NCI-H774 (cell line): ENCODE measurements around the gene GRIN3A.
"Not testable (repeated sequence)": the region's sequence is repeated elsewhere in the genome, so short reads cannot be mapped to it uniquely, and the experiment has no call there.

ENCODE experiments used
- DNase-seq: peaks from one replicate; lab custom pipeline; 2025; lab: John Stamatoyannopoulos, UW

The GRIN3A gene

DNA sequence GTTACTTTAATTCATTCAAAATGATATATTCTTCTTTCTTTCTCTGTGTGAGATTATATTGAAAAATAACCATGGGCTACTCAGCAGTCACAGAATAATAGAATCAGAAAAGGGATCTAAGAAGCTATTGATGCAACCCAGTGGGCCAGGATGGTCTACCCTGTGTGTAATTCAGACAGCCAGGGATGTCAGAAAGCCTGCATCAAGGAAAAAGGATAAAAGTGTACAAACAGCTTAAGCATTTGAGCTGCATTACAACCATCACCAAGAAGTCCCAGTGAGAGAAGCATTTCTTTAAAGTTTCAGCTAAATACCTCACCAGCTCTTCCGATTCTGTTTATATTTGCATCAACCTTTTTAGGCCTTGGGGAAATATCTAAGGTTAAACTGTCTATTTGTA lies 105.8 kb downstream of the GRIN3A start:
- no peak for DNase-seq

DNA sequence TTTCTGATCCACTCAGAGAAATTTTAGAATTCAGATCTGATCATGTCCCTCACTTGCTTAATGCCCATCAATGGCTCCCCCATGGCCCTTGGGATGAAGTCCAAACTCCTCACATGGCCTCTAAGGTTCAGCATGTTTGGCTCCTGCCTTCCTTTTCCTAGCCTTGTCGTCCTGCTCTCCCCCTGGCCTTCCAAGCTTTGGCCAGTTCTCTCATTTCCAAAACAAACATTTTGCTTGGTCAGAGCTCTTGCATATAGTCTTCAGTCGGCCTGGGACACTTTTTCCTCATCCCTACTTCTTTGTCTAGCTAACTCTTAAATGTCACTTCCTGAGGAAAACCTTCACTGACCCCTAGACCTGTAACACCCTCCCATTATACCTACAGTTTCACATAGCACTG lies 106.6 kb downstream of the GRIN3A start:
- DNase-seq = no peak

DNA sequence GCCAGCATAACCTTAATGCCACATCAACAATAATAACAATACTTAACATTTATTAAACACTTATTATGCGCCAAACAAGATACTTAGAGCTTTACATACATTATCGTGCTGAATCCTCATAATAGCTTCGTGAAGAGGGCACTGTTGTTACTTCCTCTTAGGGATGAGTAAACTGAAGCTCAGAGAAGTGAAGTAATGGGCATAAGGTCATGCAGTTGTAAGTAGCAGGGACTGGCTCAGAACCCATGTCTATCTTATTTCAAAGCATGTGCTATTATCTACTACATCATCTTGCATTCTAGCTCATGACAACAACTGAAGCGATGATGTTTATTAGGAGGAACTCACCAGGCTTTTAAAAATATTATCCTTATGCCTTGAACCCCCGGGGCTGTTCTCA lies 108.8 kb downstream of the GRIN3A start:
- DNase-seq = no peak

- no peak for DNase-seq
Measured at GRCh38 chr9:101628173-101628572, 110.3 kb downstream of the GRIN3A start.

- DNase-seq = no peak
Measured at GRCh38 chr9:101626295-101626694, 112.2 kb downstream of the GRIN3A start.

- DNase-seq = no peak
Measured at GRCh38 chr9:101625876-101626275, 112.6 kb downstream of the GRIN3A start.

DNA sequence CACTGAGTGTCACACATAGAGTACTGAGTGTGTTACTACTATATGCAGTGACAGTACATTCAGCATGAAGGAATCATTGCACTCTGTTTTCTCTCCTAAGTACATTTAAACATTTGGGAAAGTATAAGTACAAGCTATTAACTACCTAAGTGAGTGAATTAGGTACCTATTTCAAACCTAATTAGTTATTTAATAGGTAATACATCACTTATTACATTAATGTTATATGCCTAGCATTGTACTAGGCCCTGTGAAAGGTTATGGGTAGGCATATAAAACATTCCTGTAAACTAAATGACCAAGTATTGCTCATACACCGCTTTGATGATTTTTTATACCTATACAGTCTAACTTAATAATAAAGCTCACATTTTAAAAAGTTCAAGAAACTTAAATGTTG lies 118.0 kb downstream of the GRIN3A start:
- no peak for DNase-seq

GRCh38 chr9:101618698-101619097 lies 119.7 kb downstream of the GRIN3A start:
- DNase-seq = no peak

DNA sequence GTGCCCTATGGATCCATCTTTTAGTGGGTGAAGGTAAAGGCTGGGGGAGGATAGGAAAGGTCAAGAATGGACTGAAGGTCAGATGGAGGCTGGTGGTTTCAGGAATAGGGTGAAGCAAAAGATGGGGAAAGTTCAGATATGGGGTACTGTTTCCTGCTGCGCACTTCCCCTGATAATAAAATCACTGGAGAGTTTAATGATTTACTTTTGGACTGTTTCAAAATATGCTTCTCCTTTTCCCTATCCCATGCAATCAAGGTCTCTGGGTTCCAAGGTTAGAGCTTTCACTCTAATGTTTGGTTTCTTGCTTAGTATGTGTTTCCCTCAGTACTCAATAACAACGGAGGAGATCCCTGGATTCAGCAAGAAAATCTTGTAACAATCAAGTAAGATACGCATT lies 132.9 kb downstream of the GRIN3A start:
- DNase-seq = no peak

DNA sequence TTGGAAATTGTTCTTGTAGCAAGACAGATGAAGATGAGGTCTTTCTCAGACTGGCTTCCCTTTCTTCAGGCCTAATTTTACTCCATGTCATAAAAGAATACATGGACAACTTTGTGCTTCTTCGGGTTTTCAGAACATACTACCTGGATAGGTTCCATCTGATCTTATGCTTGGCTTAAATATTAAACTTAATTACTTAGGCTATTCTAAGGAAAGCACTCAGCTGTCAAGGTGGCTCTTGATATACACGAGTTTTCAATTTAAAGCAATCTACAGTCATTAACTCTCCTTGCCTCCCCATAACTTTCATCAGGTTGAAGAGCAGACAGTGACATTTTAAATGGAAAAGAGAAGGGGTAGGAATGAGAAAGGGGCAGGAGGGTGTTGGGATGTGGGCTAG lies 134.2 kb downstream of the GRIN3A start:
- no peak for DNase-seq

DNA sequence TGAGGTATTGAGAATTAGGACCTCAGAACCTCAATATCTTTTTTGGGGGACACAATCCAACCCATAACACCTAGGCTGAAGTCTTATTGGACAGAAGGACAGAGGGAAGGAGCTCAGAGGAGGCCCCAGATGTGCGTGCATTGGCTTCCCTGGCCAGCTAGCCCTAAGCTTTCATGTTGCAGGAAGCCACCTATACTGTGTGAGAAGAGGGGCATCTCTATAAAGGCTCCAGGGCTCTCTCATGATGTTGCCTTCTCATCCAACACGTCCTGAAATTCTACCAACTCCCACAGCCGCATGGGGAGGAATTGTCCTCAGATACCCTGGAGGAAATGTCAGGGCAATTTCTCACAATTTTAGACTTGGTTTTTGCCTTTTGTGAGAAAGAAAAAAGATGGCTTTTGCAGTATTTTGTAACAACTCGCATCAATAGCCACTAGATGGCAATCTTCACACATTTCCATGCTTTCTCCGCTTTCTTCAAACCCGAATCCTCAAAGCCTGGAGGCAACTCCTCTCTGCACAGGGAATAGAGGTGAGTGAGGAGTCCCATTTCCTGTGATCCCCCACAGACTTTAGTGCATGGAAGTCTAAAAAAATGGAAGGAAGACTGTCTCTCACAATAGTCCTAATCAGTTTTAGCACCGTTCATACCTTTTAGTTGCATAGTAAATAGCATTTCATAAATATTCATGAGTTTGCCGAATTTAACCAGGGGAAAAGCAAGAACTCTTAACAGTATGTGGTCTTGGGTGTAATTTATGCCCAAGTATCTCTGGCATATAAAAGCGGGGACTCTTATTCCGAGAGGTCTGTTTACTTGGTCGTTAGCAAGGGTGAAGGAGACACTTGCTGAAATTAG lies 136.3 kb downstream of the GRIN3A start:
- DNase-seq = peak; percentile 47

- DNase-seq = no peak
Measured at GRCh38 chr9:101594796-101595195, 143.7 kb downstream of the GRIN3A start, which contains the start of gene PPP3R2. TSS of gene PPP3R2 (minus strand) at chr9:101594969. CDS start at chr9:101594921, 48 bp downstream.

GRCh38 chr9:101593345-101593744 lies 145.1 kb downstream of the GRIN3A start:
- no peak for DNase-seq

- no peak for DNase-seq
Measured at GRCh38 chr9:101592788-101593187, 145.7 kb downstream of the GRIN3A start.

DNA sequence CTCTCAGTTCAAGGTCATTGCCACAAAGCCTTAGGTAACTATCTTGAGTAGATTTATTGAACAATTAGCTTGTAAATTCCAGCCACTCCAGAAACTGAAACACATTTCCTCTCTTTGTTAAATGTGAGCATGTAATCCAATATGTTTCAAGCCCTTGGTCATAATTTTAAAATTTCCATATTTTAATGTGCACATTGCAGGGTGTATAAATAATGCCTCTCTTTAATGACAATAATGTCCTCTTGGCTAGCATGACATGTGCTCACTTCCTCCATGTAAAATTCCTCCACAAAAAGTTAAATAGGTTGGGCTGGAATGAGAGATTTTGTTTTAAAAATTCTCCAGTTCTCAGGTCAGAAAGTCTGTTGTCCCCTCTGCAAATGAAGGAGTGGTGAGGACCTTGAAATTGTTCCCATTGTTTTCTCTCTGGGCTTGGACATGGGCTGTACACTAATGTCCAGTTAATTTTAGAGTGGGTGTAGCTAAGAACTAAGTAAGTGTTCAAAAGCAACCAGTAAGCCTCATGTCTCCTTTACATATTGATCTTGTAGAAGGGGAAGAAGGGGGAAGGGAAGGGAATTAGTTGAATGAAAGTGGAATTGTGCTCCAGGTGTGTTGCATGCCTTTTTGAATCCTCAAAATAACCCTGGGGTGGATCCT lies 146.5 kb downstream of the GRIN3A start:
- no peak for DNase-seq

- no peak for DNase-seq
Measured at GRCh38 chr9:101590901-101591300, 147.5 kb downstream of the GRIN3A start.

- DNase-seq = not testable (repeated sequence)
Measured at GRCh38 chr9:101590074-101590473, 148.4 kb downstream of the GRIN3A start.

GRCh38 chr9:101587332-101588043 lies 151.0 kb downstream of the GRIN3A start:
- DNase-seq = no peak

DNA sequence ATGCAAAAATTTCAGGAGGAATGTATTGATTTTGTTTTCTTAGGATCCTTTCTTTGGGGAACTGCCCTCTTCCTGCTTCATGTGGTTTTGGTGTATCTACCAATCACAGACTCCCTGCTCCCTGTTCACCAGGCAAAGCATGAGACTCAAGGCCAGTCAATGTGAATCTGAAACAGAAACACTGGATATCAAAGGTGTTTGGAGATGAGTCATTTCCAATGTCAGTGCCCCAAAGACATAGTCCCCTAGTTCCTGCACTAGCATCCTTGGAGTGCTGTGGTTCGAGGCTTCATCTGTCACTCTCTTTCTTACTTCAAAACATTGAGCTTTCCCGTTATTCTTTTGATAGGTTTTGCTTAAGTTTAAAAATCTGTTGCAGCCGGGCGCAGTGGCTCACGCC lies 151.8 kb downstream of the GRIN3A start:
- no peak for DNase-seq

GRCh38 chr9:101585740-101586139 lies 152.7 kb downstream of the GRIN3A start:
- no peak for DNase-seq

DNA sequence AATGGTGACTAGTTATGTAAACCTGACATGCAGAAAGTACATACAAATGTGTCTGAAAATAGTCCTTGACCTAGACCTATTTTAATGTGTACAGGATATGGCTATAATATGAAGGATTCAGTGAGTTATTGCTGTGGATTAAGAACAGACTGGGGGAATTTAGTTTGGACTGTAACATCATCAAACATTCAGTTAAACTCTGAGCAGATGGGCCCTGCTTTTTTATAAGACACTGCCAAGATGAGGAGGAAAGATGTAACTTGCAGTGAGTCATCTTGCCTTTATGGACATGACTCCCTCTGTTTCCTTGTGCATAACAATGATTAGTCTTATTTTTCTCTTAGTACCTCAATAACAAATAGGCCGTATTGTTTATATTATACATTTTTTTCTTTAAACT lies 155.9 kb downstream of the GRIN3A start:
- no peak for DNase-seq

- no peak for DNase-seq
Measured at GRCh38 chr9:101579711-101580545, 158.5 kb downstream of the GRIN3A start.
